A549 (cell line): ENCODE data around the gene CSDE1. TPM values are rescaled to one million over a fixed set of nuclear protein-coding genes. Genes with fewer than 3 reads are reported as not detected.
A peak's percentile ranks its signal among the peaks of the same experiment; 100 is the strongest.

Source experiments
- ATAC-seq, 2 experiments: fragments of 200-7000 bp in 1 of 2; fragments of >200 bp in 1 of 2; cut with Nextera tagmentation in 1 of 2; cut with Tn5 transposase in 1 of 2; 3 replicates each; pipeline versions ENCODE4 v1.8.0 to v1.9.1; 2018 to 2020; ENCODE audit warnings: mild to moderate bottlenecking in 1 of 2, moderate library complexity in 1 of 2
- CTCF ChIA-PET: fragments of 300-600 bp; sonication (Branson Sonifier 250); formaldehyde crosslinking; extraction: SDS; loops from one replicate; lab custom pipeline; 2021; ENCODE audit warnings: antibody characterized with exemption, inconsistent platforms; lab: Yijun Ruan, JAX
- POLR2A ChIA-PET: fragments of 350-600 bp; formaldehyde crosslinking; extraction: SDS; loops from one replicate; lab custom pipeline; 2021; ENCODE audit warnings: antibody characterized with exemption, inconsistent platforms; lab: Yijun Ruan, JAX
- DNase-seq, 2 experiments: peaks; one replicate each; pipeline versions ENCODE4 v3.0.0 to v3.0.0-alpha.2; 2011 to 2016; ENCODE audit warnings: low read depth in 1 of 2, low spot score in 1 of 2
- FAIRE-seq: peaks from 2 replicates; lab custom pipeline; 2011; peaks lifted over from hg19 to GRCh38; lab: Jason Lieb, UNC
- H3K27ac ChIP-seq, 2 experiments: fragments of >200 bp; sonication (Bioruptor Twin); formaldehyde crosslinking; 3 replicates each; pipeline ENCODE4 v1.5.1; 2016 to 2017
- H3K4me1 ChIP-seq: fragments of >200 bp; sonication (Bioruptor Twin); formaldehyde crosslinking; 3 replicates; pipeline ENCODE4 v1.6.1; 2016
- H3K4me2 ChIP-seq: fragments of >200 bp; sonication (Bioruptor Twin); formaldehyde crosslinking; 3 replicates; pipeline ENCODE4 v1.6.1; 2016
- H3K4me3 ChIP-seq: fragments of >200 bp; sonication (Bioruptor Twin); formaldehyde crosslinking; 3 replicates; pipeline ENCODE4 v1.5.1; 2016
- H3K9me3 ChIP-seq: fragments of >200 bp; sonication (Bioruptor Twin); formaldehyde crosslinking; 3 replicates; pipeline ENCODE4 v1.6.1; 2016
- ATOH8 ChIP-seq: fragments of 250-450 bp; sonication (Bioruptor Pico); IDR thresholded peaks from 2 replicates; pipeline ENCODE4 v1.5.0; 2020; ENCODE audit warnings: low read depth, mild to moderate bottlenecking, moderate library complexity
- CTCF ChIP-seq: fragments of >200 bp; sonication (Bioruptor Twin); formaldehyde crosslinking; IDR thresholded peaks from 3 replicates; pipeline ENCODE4 v1.5.1; 2016
- ELK1 ChIP-seq: fragments of 150-350 bp; IDR thresholded peaks from 2 replicates; pipeline ENCODE4 v1.6.1; 2014; ENCODE audit warnings: low read depth, mild to moderate bottlenecking, low read length
- FOSL2 ChIP-seq, 2 experiments: fragments of 450-650 bp in 1 of 2; fragments of >200 bp in 1 of 2; sonication (Bioruptor Twin) in 1 of 2; formaldehyde crosslinking; IDR thresholded peaks; 2 replicates each; pipeline versions ENCODE4 v1.5.0 to v1.6.1; 2016 to 2020; ENCODE audit warnings: mild to moderate bottlenecking in 1 of 2, moderate library complexity in 1 of 2
- HDAC2 ChIP-seq: fragments of 200-600 bp; sonication (generic); IDR thresholded peaks from 2 replicates; pipeline ENCODE4 v1.6.1; 2016
- HOXB5 ChIP-seq: fragments of 250-450 bp; sonication (Bioruptor Pico); IDR thresholded peaks from 2 replicates; pipeline ENCODE4 v1.5.0; 2020; ENCODE audit warnings: mild to moderate bottlenecking, moderate library complexity
- JUN ChIP-seq, 2 experiments: fragments of >200 bp; sonication (Bioruptor Twin); formaldehyde crosslinking; IDR thresholded peaks; 2 replicates in 1 of 2; 3 replicates in 1 of 2; pipeline ENCODE4 v1.6.1; 2016 to 2017
- MAZ ChIP-seq: fragments of 150-350 bp; IDR thresholded peaks from 2 replicates; pipeline ENCODE4 v1.6.1; 2014; ENCODE audit warnings: antibody characterized with exemption, low read depth, low read length, borderline replicate concordance
- RAD21 ChIP-seq, 2 experiments: fragments of >200 bp in 1 of 2; sonication (Bioruptor Twin) in 1 of 2; formaldehyde crosslinking in 1 of 2; IDR thresholded peaks in 1 of 2; conservative IDR thresholded peaks in 1 of 2; 2 replicates in 1 of 2; 3 replicates in 1 of 2; pipeline ENCODE4 v1.6.1; 2012 to 2018; ENCODE audit warnings: inconsistent platforms in 1 of 2
- RARB ChIP-seq: fragments of 250-450 bp; sonication (Bioruptor Pico); IDR thresholded peaks from 2 replicates; pipeline ENCODE4 v1.8.0; 2021; ENCODE audit warnings: mild to moderate bottlenecking, moderate library complexity
- RFX5 ChIP-seq: fragments of 450-650 bp; IDR thresholded peaks from 2 replicates; pipeline ENCODE4 v1.7.1; 2014; ENCODE audit warnings: antibody characterized with exemption, mild to moderate bottlenecking, moderate library complexity
- SMC3 ChIP-seq: fragments of >200 bp; sonication (Bioruptor Twin); formaldehyde crosslinking; IDR thresholded peaks from 3 replicates; pipeline ENCODE4 v1.6.1; 2018; ENCODE audit warnings: inconsistent platforms
- SREBF2 ChIP-seq: fragments of 450-650 bp; IDR thresholded peaks from 2 replicates; pipeline ENCODE4 v1.6.1; 2014; ENCODE audit warnings: mild to moderate bottlenecking, moderate library complexity
- ZC3H11A ChIP-seq: fragments of 450-650 bp; IDR thresholded peaks from 2 replicates; pipeline ENCODE4 v1.6.1; 2014; ENCODE audit warnings: antibody characterized with exemption, mild to moderate bottlenecking
- whole genome bisulfite sequencing: methylation state at CpG from one replicate; pipeline ENCODE4 v1.1.6; 2017; ENCODE audit errors: missing lambda C conversion rate; 5-methylcytosine and 5-hydroxymethylcytosine counted together
- polyA plus RNA-seq, 4 experiments: library from polyadenylated mRNA; depleted of rRNA in 3 of 4; stranded (reverse); fragments of >200 nt; fragmentation: RNase III in 1 of 4; extraction: RNeasy Plus Mini Kit Qiagen cat#74134 plus additional on column Dnase treatment in 1 of 4; gene quantifications; 2 replicates in 3 of 4; 3 replicates in 1 of 4; pipeline ENCODE4 v1.2.3, GENCODE V29; 2011 to 2017

Gene CSDE1
- polyA plus RNA-seq, 2 of the 4 experiments (the other 2 are of a cell fraction): 199 to 236 TPM

- POLR2A ChIA-PET: no interaction called here
- no peak for FAIRE-seq
These were observed 81.7 kb downstream of the CSDE1 start for GRCh38 chr1:114676115-114676514.

GRCh38 chr1:114671939-114672275 lies 85.9 kb downstream of the CSDE1 start:
- H3K4me1 ChIP-seq: no peaks in the 10 kb centered on the region
- H3K9me3 ChIP-seq: no peaks in the 10 kb centered on the region
- DNase-seq: no peak
- no peak overlapping the region for H3K27ac ChIP-seq
- H3K4me3 ChIP-seq: no peak overlapping the region
- CTCF ChIA-PET: interaction anchor here (0.7 to 1.4 kb wide), 8 partner anchors 12 to 693 kb away, joined by 3 to 4 read pairs (median 3); partner anchors contain the start of gene OLFML3
- H3K4me2 ChIP-seq: no peak overlapping the region
- no peak for TF ChIP-seq FOSL2 (IDR thresholded peaks at IDR 0.05)
- no peak for TF ChIP-seq FOSL2 (CRISPR knock-in tag; IDR thresholded peaks at IDR 0.05)
- TF ChIP-seq, all 56 proteins: peak for 0
- FAIRE-seq (no peak), ATAC-seq (no peak)
- POLR2A ChIA-PET: no interaction called here
- WGBS: 30% methylated on average over 7 of the region's 7 CpGs

More at GRCh38 chr1:114676115-114676514, 81.7 kb downstream of the CSDE1 start:
- Histone ChIP-seq H3K4me2 (no peak overlapping the region), H3K4me1 (no peaks in the 10 kb centered on the region), H3K27ac (no peak overlapping the region), H3K9me3 (no peaks in the 10 kb centered on the region), H3K4me3 (no peak overlapping the region)
- DNase-seq (no peak), ATAC-seq (no peak)
- no peak for TF ChIP-seq RAD21 (conservative IDR thresholded peaks at IDR 0.05 in 1 of 2, IDR thresholded peaks at IDR 0.05 in 1 of 2)
- no peak for TF ChIP-seq JUN (IDR thresholded peaks at IDR 0.05)
- TF ChIP-seq ATOH8 (CRISPR knock-in tag): no peak
- no peak for TF ChIP-seq MAZ
- no peak for TF ChIP-seq HOXB5 (CRISPR knock-in tag)
- no peak for TF ChIP-seq RFX5
- TF ChIP-seq SREBF2: no peak
- no peak for TF ChIP-seq HDAC2
- no peak for TF ChIP-seq ZC3H11A
- TF ChIP-seq RARB: no peak
- no peak for TF ChIP-seq ELK1
- 26% methylated on average over 1 of the region's 1 CpG for WGBS
- CTCF ChIA-PET: no interaction called here

GRCh38 chr1:114671011-114671938 lies 86.5 kb downstream of the CSDE1 start:
- H3K4me2 ChIP-seq: peak overlapping the region; percentile 99
- no peak for FAIRE-seq
- H3K27ac ChIP-seq: no peak overlapping the region
- WGBS: 40% methylated on average over 9 of the region's 9 CpGs
- ChIA-PET CTCF (interaction anchor here (0.7 to 1.4 kb wide), 11 partner anchors 11 to 692 kb away, joined by 3 to 6 read pairs (median 4); partner anchors contain the start of genes OLFML3 and TRIM33), POLR2A (no interaction called here)
- H3K4me3 ChIP-seq: peak overlapping the region; percentile 68; the same call in 2 of the 3 replicates
- DNase-seq: peak; percentile 3 to 10
- H3K9me3 ChIP-seq: no peaks in the 10 kb centered on the region
- TF ChIP-seq CTCF: peak; percentile 37
- TF ChIP-seq SMC3: 0 out of 3 replicates have a peak, but pooled peaks have one; percentile 8
- no peak for TF ChIP-seq RARB
- TF ChIP-seq RAD21 (conservative IDR thresholded peaks at IDR 0.05 in 1 of 2, IDR thresholded peaks at IDR 0.05 in 1 of 2): peak in 1 of 2 experiments; percentile 33; a peak in 3 of 5 replicates
- ATAC-seq: no peak
- H3K4me1 ChIP-seq: no peaks in the 10 kb centered on the region
